ENCODE data around the gene QRSL1. TPM values are rescaled to one million over a fixed set of nuclear protein-coding genes. Genes with fewer than 3 reads are reported as not detected.

The QRSL1 gene
- total and polyA plus RNA-seq, 2 donors (not counting 3 experiments of a cell fraction or from before 2014, with no cell fraction given): 4.3 to 11.3 TPM

GRCh38 chr6:106715922-106716321 is 86.5 kb downstream of the QRSL1 start:
- Histone ChIP-seq H3K79me2 (ENCODE audit: control insufficient read depth, insufficient read depth, low read length) (no peaks in the 10 kb centered on the region), H4K20me1 (replicated peaks; ENCODE audit: control insufficient read depth, extremely low read depth, insufficient read depth, low read length) (no peaks in the 10 kb centered on the region), H3K4me1 (ENCODE audit: control insufficient read depth, extremely low read depth, insufficient read depth, low read length) (no peaks in the 10 kb centered on the region), H3K9me1 (replicated peaks; ENCODE audit: control insufficient read depth, extremely low read depth, insufficient read depth, low read length) (no peaks in the 10 kb centered on the region), H3K4me3 (replicated peaks in 1 of 3; ENCODE audit: insufficient read depth in 1 of 3, low read depth in 1 of 3, low read length in 3 of 3) (no peak overlapping the region), H3K9me3 (replicated peaks; ENCODE audit: control insufficient read depth, insufficient read depth, low read length) (no peaks in the 10 kb centered on the region), H3K9ac (replicated peaks; ENCODE audit: extremely low read depth, insufficient read depth, low read length) (no peak overlapping the region), H3K27me3 (ENCODE audit: control insufficient read depth in 2 of 2, insufficient read depth in 2 of 2, low read length in 2 of 2) (no peaks in the 10 kb centered on the region), H3K27ac (ENCODE audit: insufficient read depth, low read depth, low read length) (no peak overlapping the region), H3K4me2 (ENCODE audit: insufficient read depth, low read length) (no peak overlapping the region), H2AFZ (ENCODE audit: low read depth, low read length) (no peak overlapping the region), H3K36me3 (ENCODE audit: control insufficient read depth in 2 of 2, extremely low read depth in 1 of 2, insufficient read depth in 2 of 2, low read length in 2 of 2) (no peaks in the 10 kb centered on the region)
- BruUV-seq (replicated peaks): no TSS peak
- ChIA-PET CTCF (interaction anchor here (1.7 kb wide), 1 partner anchor 108 kb away, joined by 4 read pairs; no protein-coding TSS in a partner anchor), POLR2A (no interaction called here)
- no peak for FAIRE-seq
- DNase-seq (ENCODE audit: low read depth, low spot score): no peak
- no peak for TF ChIP-seq FOS (IDR thresholded peaks at IDR 0.05; ENCODE audit: borderline replicate concordance, insufficient read depth, low read length)
- no peak for TF ChIP-seq EZH2 (IDR thresholded peaks at IDR 0.05; ENCODE audit: borderline replicate concordance, low read depth, low read length, severe bottlenecking)
- no peak for TF ChIP-seq POLR2AphosphoS5 (IDR thresholded peaks at IDR 0.05; ENCODE audit: insufficient read depth, low read depth, low read length)
- TF ChIP-seq MAX (IDR thresholded peaks at IDR 0.05; ENCODE audit: insufficient read depth, insufficient read length): no peak
- no peak for TF ChIP-seq CTCF (IDR thresholded peaks at IDR 0.05; ENCODE audit: extremely low read depth in 1 of 2, insufficient read depth in 1 of 2, low read depth in 1 of 2, low read length in 2 of 2)
- no peak for TF ChIP-seq JUN (IDR thresholded peaks at IDR 0.05; ENCODE audit: borderline replicate concordance, insufficient read depth, insufficient read length, low read depth)
- no peak for TF ChIP-seq MYC (IDR thresholded peaks at IDR 0.05; ENCODE audit: low read depth, low read length)
- no peak for TF ChIP-seq GATA2 (IDR thresholded peaks at IDR 0.05; ENCODE audit: insufficient read depth, insufficient read length, low read depth, low read length)
- TF ChIP-seq POLR2A (IDR thresholded peaks at IDR 0.05; ENCODE audit: low read depth, low read length): no peak
- dilution Hi-C loops (cut with MboI; ENCODE audit: extremely low pct_ligation_motif_present, low sequenced_read_pairs): no loop called here
- intact Hi-C loops (cut with micrococcal nuclease): no loop called here

All from endothelial cell of umbilical vein (primary cell).